Measurements from ENCODE around the gene RMDN3.

RMDN3 gene

GRCh38 chr15:40747685-40748631 is 7.1 kb downstream of the RMDN3 start:
- DNase-seq: no peak

- no peak for DNase-seq
Measured at GRCh38 chr15:40746916-40747418, 8.1 kb downstream of the RMDN3 start.

GRCh38 chr15:40744815-40745152 is 10.3 kb downstream of the RMDN3 start:
- no peak for DNase-seq

GRCh38 chr15:40743921-40744814 is 10.9 kb downstream of the RMDN3 start:
- DNase-seq: peak; percentile 81

- DNase-seq: no peak
Measured at GRCh38 chr15:40743485-40743901, 11.6 kb downstream of the RMDN3 start.

- DNase-seq: no peak
Measured at GRCh38 chr15:40739854-40740253, 15.2 kb downstream of the RMDN3 start.

GRCh38 chr15:40739047-40739446 is 16.0 kb downstream of the RMDN3 start:
- no peak for DNase-seq

GRCh38 chr15:40737048-40737447 is 18.0 kb downstream of the RMDN3 start:
- no peak for DNase-seq

GRCh38 chr15:40736575-40736974 is 18.5 kb downstream of the RMDN3 start:
- DNase-seq: no peak

GRCh38 chr15:40731034-40731433 is 24.0 kb downstream of the RMDN3 start:
- DNase-seq: no peak

- DNase-seq: no peak
Measured at GRCh38 chr15:40723919-40724318, 31.1 kb downstream of the RMDN3 start.

- no peak for DNase-seq
Measured at GRCh38 chr15:40722934-40723333, 32.1 kb downstream of the RMDN3 start.

GRCh38 chr15:40722354-40722753 is 32.7 kb downstream of the RMDN3 start:
- DNase-seq: no peak

- no peak for DNase-seq
Measured at GRCh38 chr15:40721701-40722100, 33.4 kb downstream of the RMDN3 start.

GRCh38 chr15:40716165-40716564 is 38.9 kb downstream of the RMDN3 start:
- no peak for DNase-seq

- DNase-seq: no peak
Measured at GRCh38 chr15:40714144-40714543, 40.9 kb downstream of the RMDN3 start.

GRCh38 chr15:40706121-40706520 is 48.9 kb downstream of the RMDN3 start:
- no peak for DNase-seq

- no peak for DNase-seq
Measured at GRCh38 chr15:40702077-40702476, 53.0 kb downstream of the RMDN3 start.

GRCh38 chr15:40697916-40698315 is 57.1 kb downstream of the RMDN3 start:
- DNase-seq: no peak

- DNase-seq: no peak
Measured at GRCh38 chr15:40696228-40696627, 58.8 kb downstream of the RMDN3 start.

GRCh38 chr15:40695469-40695890 is 59.6 kb downstream of the RMDN3 start:
- DNase-seq: no peak

GRCh38 chr15:40694688-40695468 is 60.2 kb downstream of the RMDN3 start, which contains the start of gene RAD51:
RAD51 (plus strand) TSS chr15:40695174; CDS start chr15:40698759, 3,585 bp downstream.
- peak; percentile 96 for DNase-seq
